Stomach (tissue), 9 donors: Measurements from ENCODE around the gene CELF4. TPM values are rescaled to one million over a fixed set of nuclear protein-coding genes. Genes with fewer than 3 reads are reported as not detected.

Experiments
- DNase-seq, 2 donors: peaks; one replicate each; pipeline versions ENCODE4 v3.0.0 to v3.0.0-alpha.2; 2013 to 2019
- H3K27ac ChIP-seq, 5 donors: fragments of 200-600 bp in 4 of 5; sonication (generic) in 4 of 5; one replicate each; pipeline ENCODE4 v1.5.1; 2013 to 2019; ENCODE audit warnings: mild to moderate bottlenecking in 1 of 5, moderate library complexity in 1 of 5
- H3K27me3 ChIP-seq, 3 donors: fragments of 200-600 bp; sonication (generic); one replicate each; pipeline ENCODE4 v1.5.1; 2017 to 2019; ENCODE audit warnings: mixed run types in 1 of 3
- H3K36me3 ChIP-seq, 4 donors: fragments of 200-600 bp; sonication (generic); 1 replicate in 3 of 4; 2 replicates in 1 of 4; pipeline ENCODE4 v1.5.1; 2016 to 2019
- H3K4me1 ChIP-seq, 4 donors: fragments of 200-600 bp; sonication (generic); one replicate each; pipeline ENCODE4 v1.5.1; 2016 to 2019
- H3K4me3 ChIP-seq, 4 donors: fragments of 200-600 bp; sonication (generic) in 3 of 4; one replicate each; pipeline ENCODE4 v1.5.1; 2016 to 2019; ENCODE audit warnings: mild to moderate bottlenecking in 1 of 4
- H3K9me3 ChIP-seq, 4 donors: fragments of 200-600 bp; sonication (generic); one replicate each; pipeline ENCODE4 v1.5.1; 2016 to 2019
- EP300 ChIP-seq: sonication (generic); formaldehyde crosslinking; IDR thresholded peaks from one replicate; pipeline ENCODE4 v1.6.1; 2017; ENCODE audit warnings: antibody characterized with exemption
- POLR2A ChIP-seq, 4 donors: fragments of 450-650 bp; IDR thresholded peaks; one replicate each; pipeline ENCODE4 v1.6.1; 2016; ENCODE audit warnings: antibody characterized with exemption in 4 of 4, control low read depth in 2 of 4, mild to moderate bottlenecking in 1 of 4, moderate library complexity in 1 of 4
- POLR2AphosphoS5 ChIP-seq, 3 donors: sonication (generic); formaldehyde crosslinking; IDR thresholded peaks; one replicate each; pipeline ENCODE4 v1.6.1; 2016; ENCODE audit warnings: antibody characterized with exemption in 3 of 3
- WGBS, 5 donors: extraction: QIAGEN DNeasy Blood & Tissue Kit in 3 of 5; methylation state at CpG; one replicate each; pipeline versions ENCODE4 v1.1.5 to v1.1.7; 2013 to 2018; 5-methylcytosine and 5-hydroxymethylcytosine counted together
- intact Hi-C: fragments of 100-400 bp; cut with DNase I; formaldehyde crosslinking; loops from one replicate; pipeline ENCODE4 v1.15.1; 2023; ENCODE audit warnings: low total_unique reads
- polyA plus RNA-seq, 3 donors: library from polyadenylated mRNA; stranded (reverse); fragments of 200-250 nt; gene quantifications; one replicate each; pipeline ENCODE4 v1.2.3, GENCODE V29; 2013
- total RNA-seq, 5 donors: library from RNA; depleted of rRNA; stranded (reverse); fragments of >200 nt; gene quantifications; one replicate each; pipeline versions ENCODE4 v1.1.0 to v1.2.3, GENCODE V29; 2014 to 2016
- TF ChIP-seq, protein P1 (sequence below), 7 experiments: fragments of 450-650 bp in 4 of 7; fragments of 200-600 bp in 3 of 7; sonication (generic) in 3 of 7; IDR thresholded peaks; one replicate each; pipeline ENCODE4 v1.5.1; 2016 to 2019; ENCODE audit warnings: antibody characterized with exemption in 7 of 7, control low read depth in 2 of 7, mild to moderate bottlenecking in 1 of 7
- donor health status: healthy with polysubstance abuse.
- donor health status: Bipolar disorder and iron deficiency.
- donor health status: healthy.

CELF4 gene
- total and polyA plus RNA-seq, 8 donors: 0.93 to 2.4 (median 1.8) TPM; not detected in 2

DNA sequence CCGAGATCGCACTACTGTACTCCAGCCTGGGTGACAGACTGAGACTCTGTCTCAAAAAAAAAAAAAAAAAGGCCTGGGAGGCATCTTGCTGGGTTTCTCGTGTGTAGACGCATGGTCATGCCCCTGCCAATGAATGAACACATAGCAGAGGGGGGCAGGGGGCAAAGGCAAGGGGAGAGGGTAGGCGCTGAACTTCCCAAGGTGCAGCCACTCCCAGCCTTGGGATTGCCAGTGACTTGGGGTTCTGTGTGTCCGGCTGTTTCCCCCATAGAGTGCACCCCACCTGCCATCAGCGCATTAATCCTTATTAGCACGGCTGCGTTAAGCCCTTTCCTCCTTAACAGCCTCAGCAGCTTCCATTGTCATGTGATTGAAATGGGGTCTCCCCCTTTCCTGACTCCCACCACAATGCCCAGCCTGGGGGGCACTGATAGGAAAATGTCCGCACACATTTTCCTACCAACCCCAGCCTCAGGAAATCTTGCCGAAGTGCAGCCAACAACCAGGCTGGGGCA lies 225.8 kb downstream of the CELF4 start:
- DNase-seq: no peak
- Histone ChIP-seq H3K36me3 (no peaks in the 10 kb centered on the region), H3K9me3 (no peaks in the 10 kb centered on the region), H3K27me3 (peaks cover 0 to 19% (median 0%) of the 10 kb centered on the region in 3 donors), H3K4me1 (no peaks in the 10 kb centered on the region), H3K4me3 (no peak overlapping the region), H3K27ac (no peak overlapping the region)
- intact Hi-C loops: no loop called here
- TF ChIP-seq, protein P1, sequence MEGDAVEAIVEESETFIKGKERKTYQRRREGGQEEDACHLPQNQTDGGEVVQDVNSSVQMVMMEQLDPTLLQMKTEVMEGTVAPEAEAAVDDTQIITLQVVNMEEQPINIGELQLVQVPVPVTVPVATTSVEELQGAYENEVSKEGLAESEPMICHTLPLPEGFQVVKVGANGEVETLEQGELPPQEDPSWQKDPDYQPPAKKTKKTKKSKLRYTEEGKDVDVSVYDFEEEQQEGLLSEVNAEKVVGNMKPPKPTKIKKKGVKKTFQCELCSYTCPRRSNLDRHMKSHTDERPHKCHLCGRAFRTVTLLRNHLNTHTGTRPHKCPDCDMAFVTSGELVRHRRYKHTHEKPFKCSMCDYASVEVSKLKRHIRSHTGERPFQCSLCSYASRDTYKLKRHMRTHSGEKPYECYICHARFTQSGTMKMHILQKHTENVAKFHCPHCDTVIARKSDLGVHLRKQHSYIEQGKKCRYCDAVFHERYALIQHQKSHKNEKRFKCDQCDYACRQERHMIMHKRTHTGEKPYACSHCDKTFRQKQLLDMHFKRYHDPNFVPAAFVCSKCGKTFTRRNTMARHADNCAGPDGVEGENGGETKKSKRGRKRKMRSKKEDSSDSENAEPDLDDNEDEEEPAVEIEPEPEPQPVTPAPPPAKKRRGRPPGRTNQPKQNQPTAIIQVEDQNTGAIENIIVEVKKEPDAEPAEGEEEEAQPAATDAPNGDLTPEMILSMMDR (IDR thresholded peaks at IDR 0.05): no peak
- TF ChIP-seq POLR2A (IDR thresholded peaks at IDR 0.05) (no peak), POLR2AphosphoS5 (IDR thresholded peaks at IDR 0.05) (no peak), EP300 (no peak)
- WGBS, 5 donors: 69 to 75% (median 71%) methylated on average over 11 of the region's 11 CpGs

DNA sequence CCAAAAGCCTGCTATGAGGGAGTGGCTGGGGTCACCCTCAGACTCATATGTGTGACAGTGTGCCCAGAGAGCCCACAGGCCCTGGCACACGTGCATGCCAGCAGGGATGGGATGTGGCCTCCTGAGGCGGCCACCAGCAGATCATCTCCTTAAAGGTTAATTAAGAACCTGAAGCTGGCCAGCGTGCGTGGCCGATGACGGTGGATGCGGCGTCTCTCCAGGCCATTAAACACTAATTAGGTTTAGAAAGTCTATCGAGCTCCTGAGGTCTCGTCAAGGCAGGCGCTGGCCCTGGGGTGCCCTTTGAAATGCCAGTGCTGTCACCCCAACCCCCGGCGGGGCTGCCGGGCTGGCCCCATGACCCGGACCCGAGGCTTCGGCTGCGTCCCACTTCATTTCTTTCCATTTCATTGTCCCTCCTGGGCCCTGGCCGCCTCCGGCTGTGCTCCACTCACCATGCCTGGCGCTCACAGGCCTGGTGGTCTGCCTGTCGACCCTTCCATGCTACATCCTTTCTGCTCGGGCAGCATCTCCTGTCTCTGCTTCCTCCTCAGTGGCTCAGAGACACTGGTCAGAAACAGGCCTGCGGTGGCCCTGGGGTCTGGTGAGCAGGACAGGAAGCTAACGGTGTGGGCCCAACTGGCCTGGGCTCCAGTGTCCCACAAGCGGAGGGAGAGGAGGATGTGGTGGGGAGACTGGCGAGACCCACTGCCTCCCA lies 228.9 kb downstream of the CELF4 start:
- Histone ChIP-seq H3K4me3 (no peak overlapping the region), H3K36me3 (no peaks in the 10 kb centered on the region), H3K27me3 (peaks cover 0 to 6% (median 0%) of the 10 kb centered on the region in 3 donors), H3K27ac (no peak overlapping the region), H3K4me1 (no peaks in the 10 kb centered on the region), H3K9me3 (no peaks in the 10 kb centered on the region)
- WGBS, 5 donors: 84 to 89% (median 88%) methylated on average over 26 to 27 of the region's 27 CpGs
- TF ChIP-seq, protein P1 (IDR thresholded peaks at IDR 0.05): no peak
- TF ChIP-seq POLR2A (IDR thresholded peaks at IDR 0.05) (no peak), POLR2AphosphoS5 (IDR thresholded peaks at IDR 0.05) (no peak), EP300 (no peak)
- intact Hi-C loops: no loop called here
- DNase-seq: no peak

DNA sequence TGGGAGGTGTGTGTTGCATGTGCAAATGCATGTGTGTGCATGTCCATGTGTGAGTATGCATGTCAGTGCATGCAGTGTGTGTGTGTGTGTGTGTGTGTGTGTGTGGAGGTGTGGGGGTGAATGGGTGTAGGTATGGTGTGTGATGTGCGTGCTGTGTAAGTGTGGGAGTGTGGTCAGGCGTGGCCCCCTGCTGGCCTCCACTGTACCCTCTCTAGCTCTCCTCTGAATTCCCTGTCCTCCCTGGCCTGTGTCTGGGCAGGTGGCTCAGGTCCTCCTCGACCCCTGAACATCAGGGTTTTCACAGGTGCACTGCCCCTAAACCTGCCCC lies 230.2 kb downstream of the CELF4 start:
- no peak overlapping the region for H3K4me3 ChIP-seq
- intact Hi-C loops: no loop called here
- no peaks in the 10 kb centered on the region for H3K36me3 ChIP-seq
- H3K4me1 ChIP-seq: no peaks in the 10 kb centered on the region
- no peaks in the 10 kb centered on the region for H3K9me3 ChIP-seq
- 39 to 74% (median 58%) methylated on average over 3 of the region's 3 CpGs for WGBS, 5 donors
- peak in 1 of 2 donors; percentile 67 for DNase-seq
- peaks cover 0 to 6% (median 0%) of the 10 kb centered on the region in 3 donors for H3K27me3 ChIP-seq
- no peak overlapping the region for H3K27ac ChIP-seq
- TF ChIP-seq, protein P1 (IDR thresholded peaks at IDR 0.05): peak in 1 of 7 experiments; percentile 26
- TF ChIP-seq EP300: no peak

DNA sequence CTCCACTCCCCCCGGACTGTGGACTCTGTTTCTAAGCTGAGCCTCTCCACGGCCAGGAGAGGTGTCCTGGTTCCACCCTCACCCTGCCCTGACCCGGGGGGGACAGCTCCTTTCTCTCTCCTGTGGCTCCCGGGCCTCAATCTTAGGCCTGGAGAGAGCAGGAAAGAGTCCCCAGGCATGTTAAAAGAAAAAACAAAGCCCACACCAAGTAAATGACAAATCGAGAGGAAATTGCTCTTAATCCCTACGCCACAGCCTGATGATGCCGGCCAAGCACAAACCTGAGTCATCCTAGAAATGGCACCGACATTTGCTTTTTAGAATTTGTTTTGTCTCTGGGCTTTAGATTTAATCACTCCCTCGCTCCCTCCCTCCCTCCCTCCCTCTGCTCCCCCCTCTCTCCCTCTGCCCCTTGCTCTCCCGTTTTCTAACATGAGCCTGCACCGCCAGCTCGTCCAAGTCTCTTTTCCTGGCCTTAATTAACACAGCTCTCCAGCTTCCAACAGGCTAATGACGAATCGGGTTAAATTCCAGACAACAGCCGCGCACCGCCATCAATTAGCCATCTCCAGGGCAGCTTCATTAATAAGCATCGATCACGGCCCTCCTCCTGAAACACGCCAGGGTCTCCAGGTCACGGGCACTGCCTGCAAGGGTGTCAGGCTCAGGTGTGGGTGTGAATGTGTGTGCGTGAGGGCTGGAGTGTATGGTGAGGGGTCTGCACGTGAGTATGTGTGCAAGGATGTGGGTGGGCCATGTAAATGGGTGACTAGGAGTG lies 230.8 kb downstream of the CELF4 start:
- Histone ChIP-seq H3K9me3 (no peaks in the 10 kb centered on the region), H3K4me1 (no peaks in the 10 kb centered on the region), H3K4me3 (no peak overlapping the region), H3K27me3 (peaks cover 0 to 6% (median 0%) of the 10 kb centered on the region in 3 donors), H3K27ac (no peak overlapping the region), H3K36me3 (no peaks in the 10 kb centered on the region)
- intact Hi-C loops: no loop called here
- TF ChIP-seq POLR2AphosphoS5 (IDR thresholded peaks at IDR 0.05): no peak
- no peak for TF ChIP-seq POLR2A (IDR thresholded peaks at IDR 0.05)
- TF ChIP-seq EP300: no peak
- WGBS, 5 donors: 51 to 65% (median 62%) methylated on average over 21 to 23 of the region's 23 CpGs
- DNase-seq: peak in 1 of 2 donors; percentile 51
